Caco-2 (cell line): ENCODE data around the gene MRGPRG. TPM values are rescaled to one million over a fixed set of nuclear protein-coding genes. Genes with fewer than 3 reads are reported as not detected.

Source experiments
- BruUV-seq: library from RNA; stranded (reverse); fragments of 400-500 nt; replicated peaks from 2 replicates; lab custom pipeline; 2021; lab: Mats Ljungman, UMichigan
- CTCF ChIA-PET: fragments of 300-600 bp; sonication (Branson Sonifier 250); formaldehyde crosslinking; loops from one replicate; lab custom pipeline; 2022; ENCODE audit warnings: antibody characterized with exemption; lab: Charles Lee
- POLR2A ChIA-PET: fragments of 300-600 bp; sonication (Branson Sonifier 250); formaldehyde crosslinking; loops from one replicate; lab custom pipeline; 2022; ENCODE audit warnings: antibody characterized with exemption; lab: Charles Lee
- DNase-seq, 2 experiments: peaks; one replicate each; pipeline versions ENCODE4 v3.0.0 to v3.0.0-alpha.2; 2020 to 2022
- H3K27me3 ChIP-seq: replicated peaks from 2 replicates; pipeline ENCODE4 v1.6.0; 2011; ENCODE audit warnings: low read length; ENCODE audit not compliant: control insufficient read depth, insufficient read depth
- H3K36me3 ChIP-seq: 2 replicates; pipeline ENCODE4 v1.5.1; 2011; ENCODE audit warnings: low read length; ENCODE audit not compliant: control insufficient read depth, insufficient read depth
- H3K4me1 ChIP-seq: fragments of 250-450 bp; sonication (Bioruptor Pico); 2 replicates; pipeline ENCODE4 v1.5.1; 2020; ENCODE audit warnings: mild to moderate bottlenecking
- H3K4me3 ChIP-seq: 2 replicates; pipeline ENCODE4 v1.5.1; 2011; ENCODE audit warnings: low read depth, mild to moderate bottlenecking, control low read depth, low read length
- H3K9me3 ChIP-seq: fragments of 250-450 bp; sonication (Bioruptor Pico); 2 replicates; pipeline ENCODE4 v1.5.1; 2020; ENCODE audit warnings: mild to moderate bottlenecking, moderate library complexity
- H3K27ac Mint-ChIP-seq: one replicate; pipeline ENCODE4 v1.8.0; 2022; ENCODE audit warnings: mixed read lengths; ENCODE audit not compliant: unreplicated experiment
- H3K27me3 Mint-ChIP-seq: one replicate; pipeline ENCODE4 v1.8.0; 2022; ENCODE audit warnings: mixed read lengths; ENCODE audit not compliant: insufficient read depth, unreplicated experiment
- H3K36me3 Mint-ChIP-seq: one replicate; pipeline ENCODE4 v1.8.0; 2022; ENCODE audit warnings: mild to moderate bottlenecking, mixed read lengths; ENCODE audit not compliant: insufficient read depth, unreplicated experiment
- H3K4me1 Mint-ChIP-seq: one replicate; pipeline ENCODE4 v1.8.0; 2022; ENCODE audit warnings: low read depth, mixed read lengths; ENCODE audit not compliant: unreplicated experiment
- H3K4me3 Mint-ChIP-seq: one replicate; pipeline ENCODE4 v1.8.0; 2022; ENCODE audit warnings: mild to moderate bottlenecking, moderate library complexity, mixed read lengths; ENCODE audit not compliant: unreplicated experiment
- H3K9me3 Mint-ChIP-seq: one replicate; pipeline ENCODE4 v1.8.0; 2022; ENCODE audit warnings: mixed read lengths; ENCODE audit not compliant: unreplicated experiment
- intact Hi-C: fragments of 100-400 bp; cut with micrococcal nuclease; formaldehyde crosslinking; loops from one replicate; pipeline ENCODE4 v1.10.0; 2022; ENCODE audit not compliant: unreplicated experiment
- total RNA-seq: library from RNA; stranded (reverse); gene quantifications from 2 replicates; pipeline ENCODE4 v1.2.3, GENCODE V29; 2022
- TF ChIP-seq, protein P1 (sequence below), 2 experiments: fragments of 200-600 bp in 1 of 2; IDR thresholded peaks; 1 replicate in 1 of 2; 2 replicates in 1 of 2; pipeline versions ENCODE4 v1.5.1 to v1.8.0; 2011 to 2022; ENCODE audit warnings: antibody characterized with exemption in 1 of 2, control low read depth in 1 of 2, inconsistent platforms in 1 of 2, low read depth in 1 of 2, low read length in 1 of 2, mild to moderate bottlenecking in 1 of 2, moderate library complexity in 1 of 2; ENCODE audit not compliant: insufficient read depth in 1 of 2, severe bottlenecking in 1 of 2, unreplicated experiment in 1 of 2

The MRGPRG gene
- total RNA-seq, 1 experiment from 2014 or later = not detected

- Histone ChIP-seq H3K9me3 (no peaks in the 10 kb centered on the region), H3K36me3 (no peaks in the 10 kb centered on the region), H3K27me3 (no peaks in the 10 kb centered on the region; the same call in none of the 2 replicates), H3K4me3 (no peak overlapping the region), H3K4me1 (no peaks in the 10 kb centered on the region)
- no peak for DNase-seq
- TF ChIP-seq, protein P1, sequence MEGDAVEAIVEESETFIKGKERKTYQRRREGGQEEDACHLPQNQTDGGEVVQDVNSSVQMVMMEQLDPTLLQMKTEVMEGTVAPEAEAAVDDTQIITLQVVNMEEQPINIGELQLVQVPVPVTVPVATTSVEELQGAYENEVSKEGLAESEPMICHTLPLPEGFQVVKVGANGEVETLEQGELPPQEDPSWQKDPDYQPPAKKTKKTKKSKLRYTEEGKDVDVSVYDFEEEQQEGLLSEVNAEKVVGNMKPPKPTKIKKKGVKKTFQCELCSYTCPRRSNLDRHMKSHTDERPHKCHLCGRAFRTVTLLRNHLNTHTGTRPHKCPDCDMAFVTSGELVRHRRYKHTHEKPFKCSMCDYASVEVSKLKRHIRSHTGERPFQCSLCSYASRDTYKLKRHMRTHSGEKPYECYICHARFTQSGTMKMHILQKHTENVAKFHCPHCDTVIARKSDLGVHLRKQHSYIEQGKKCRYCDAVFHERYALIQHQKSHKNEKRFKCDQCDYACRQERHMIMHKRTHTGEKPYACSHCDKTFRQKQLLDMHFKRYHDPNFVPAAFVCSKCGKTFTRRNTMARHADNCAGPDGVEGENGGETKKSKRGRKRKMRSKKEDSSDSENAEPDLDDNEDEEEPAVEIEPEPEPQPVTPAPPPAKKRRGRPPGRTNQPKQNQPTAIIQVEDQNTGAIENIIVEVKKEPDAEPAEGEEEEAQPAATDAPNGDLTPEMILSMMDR (IDR thresholded peaks at IDR 0.05; ENCODE audit: insufficient read depth in 1 of 2, low read depth in 1 of 2, low read length in 1 of 2, severe bottlenecking in 1 of 2, unreplicated experiment in 1 of 2) = no peak
- ChIA-PET POLR2A (no interaction called here), CTCF (no interaction called here)
- H3K27ac Mint-ChIP-seq = no peak overlapping the region
- BruUV-seq = no TSS peak
- H3K4me3 Mint-ChIP-seq = no peak overlapping the region
- peaks cover 30% of the 10 kb centered on the region for H3K27me3 Mint-ChIP-seq
- no peaks in the 10 kb centered on the region for H3K9me3 Mint-ChIP-seq
- H3K4me1 Mint-ChIP-seq = no peaks in the 10 kb centered on the region
- intact Hi-C loops = no loop called here
- no peaks in the 10 kb centered on the region for H3K36me3 Mint-ChIP-seq
Measured at GRCh38 chr11:3234846-3235245, 16.2 kb upstream of the MRGPRG start.

- no TSS peak for BruUV-seq
- CTCF ChIA-PET = no interaction called here
- Histone ChIP-seq H3K27me3 (no peaks in the 10 kb centered on the region; the same call in none of the 2 replicates), H3K36me3 (no peaks in the 10 kb centered on the region), H3K4me3 (no peak overlapping the region), H3K4me1 (no peaks in the 10 kb centered on the region), H3K9me3 (no peaks in the 10 kb centered on the region)
- TF ChIP-seq, protein P1 (IDR thresholded peaks at IDR 0.05; ENCODE audit: insufficient read depth in 1 of 2, low read depth in 1 of 2, low read length in 1 of 2, severe bottlenecking in 1 of 2, unreplicated experiment in 1 of 2) = no peak
- H3K36me3 Mint-ChIP-seq = no peaks in the 10 kb centered on the region
- H3K4me1 Mint-ChIP-seq = no peaks in the 10 kb centered on the region
- intact Hi-C loops = no loop called here
- POLR2A ChIA-PET = no interaction called here
- H3K27me3 Mint-ChIP-seq = peaks cover 30% of the 10 kb centered on the region
- H3K27ac Mint-ChIP-seq = no peak overlapping the region
- DNase-seq = no peak
- no peak overlapping the region for H3K4me3 Mint-ChIP-seq
- H3K9me3 Mint-ChIP-seq = no peaks in the 10 kb centered on the region
Measured at GRCh38 chr11:3232956-3233355, 14.3 kb upstream of the MRGPRG start.

DNA sequence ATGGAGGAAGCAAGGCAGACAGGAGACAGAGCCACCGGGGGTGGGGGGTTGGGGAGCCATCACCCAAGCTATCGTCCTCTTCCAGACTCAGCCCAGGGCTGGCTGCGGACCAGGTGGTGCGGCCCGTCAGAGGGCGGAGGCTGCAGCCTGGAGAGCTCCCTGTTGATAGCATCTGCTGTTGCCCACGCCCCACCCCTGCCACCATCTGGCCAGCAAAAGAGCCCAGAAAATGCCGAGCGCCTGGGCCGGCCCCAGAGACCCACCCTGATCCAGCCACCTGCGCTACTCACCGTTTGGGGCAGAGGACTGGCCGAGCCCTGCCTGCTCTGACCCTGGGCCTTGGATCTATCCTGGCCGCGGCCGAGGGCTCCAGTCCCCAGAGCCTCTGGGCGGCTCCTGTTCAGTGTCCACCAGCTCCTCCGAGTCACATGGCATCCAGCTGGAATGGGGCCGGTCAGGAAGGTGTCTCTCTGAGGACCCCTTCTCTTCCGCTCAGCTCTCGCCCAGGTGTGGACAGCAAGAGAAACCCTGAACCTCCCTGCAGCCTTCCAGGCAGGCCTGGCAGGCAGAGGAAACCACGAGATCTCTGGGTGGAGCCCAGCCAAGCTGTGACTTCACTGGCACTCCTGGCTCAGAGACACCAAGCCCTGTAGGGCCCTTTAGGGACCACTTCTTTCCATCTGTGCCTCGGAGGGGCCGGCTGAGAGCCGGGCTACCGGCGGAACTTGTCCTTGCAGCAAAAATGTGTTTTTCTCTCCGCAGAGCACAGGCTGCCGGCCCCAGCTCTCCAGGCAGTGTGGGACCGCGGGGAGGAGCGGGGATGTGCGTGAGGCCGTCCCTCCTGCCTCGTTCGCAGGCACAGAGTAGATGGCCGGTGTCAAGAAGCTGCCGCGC, 13.5 kb upstream of the MRGPRG start, which contains the start of gene MRGPRE:
Gene MRGPRE, minus strand, starts transcription at position 567 of the 894 bp plus-strand sequence. CDS start 3,618 bp downstream, outside the sequence.
- H3K9me3 Mint-ChIP-seq = no peaks in the 10 kb centered on the region
- Histone ChIP-seq H3K36me3 (no peaks in the 10 kb centered on the region), H3K4me1 (no peaks in the 10 kb centered on the region), H3K27me3 (no peaks in the 10 kb centered on the region; the same call in none of the 2 replicates), H3K4me3 (no peak within 1 kb of the TSS), H3K9me3 (no peaks in the 10 kb centered on the region)
- no peaks in the 10 kb centered on the region for H3K4me1 Mint-ChIP-seq
- TF ChIP-seq, protein P1 (IDR thresholded peaks at IDR 0.05; ENCODE audit: insufficient read depth in 1 of 2, low read depth in 1 of 2, low read length in 1 of 2, severe bottlenecking in 1 of 2, unreplicated experiment in 1 of 2) = no peak
- intact Hi-C loops = no loop called here
- ChIA-PET CTCF (no interaction called here), POLR2A (no interaction called here)
- H3K27ac Mint-ChIP-seq = no peak within 1 kb of the TSS
- H3K27me3 Mint-ChIP-seq = peaks cover 33% of the 10 kb centered on the region
- no peak within 1 kb of the TSS for H3K4me3 Mint-ChIP-seq
- H3K36me3 Mint-ChIP-seq = no peaks in the 10 kb centered on the region
- no peak for DNase-seq
- BruUV-seq = no TSS peak
